OCI-M2 (cell line): ENCODE measurements around the gene NLGN1.
"Not testable (repeated sequence)": the region's sequence is repeated elsewhere in the genome, so short reads cannot be mapped to it uniquely, and the experiment has no call there.

Source experiments
- DNase-seq: peaks from one replicate; lab custom pipeline; 2025; ENCODE audit not compliant: unreplicated experiment; lab: John Stamatoyannopoulos, UW

NLGN1 gene

GRCh38 chr3:174202116-174202515 lies 804.6 kb downstream of the NLGN1 start:
- no peak for DNase-seq

- no peak for DNase-seq
Measured at GRCh38 chr3:174202561-174202960, 805.0 kb downstream of the NLGN1 start.

GRCh38 chr3:174204765-174205164 lies 807.2 kb downstream of the NLGN1 start:
- no peak for DNase-seq

GRCh38 chr3:174206607-174207192 lies 809.2 kb downstream of the NLGN1 start:
- no peak for DNase-seq

GRCh38 chr3:174208161-174208560 lies 810.6 kb downstream of the NLGN1 start:
- no peak for DNase-seq

GRCh38 chr3:174211896-174212295 lies 814.4 kb downstream of the NLGN1 start:
- not testable (repeated sequence) for DNase-seq

- DNase-seq, result no peak
Measured at GRCh38 chr3:174215456-174215855, 817.9 kb downstream of the NLGN1 start.

GRCh38 chr3:174216019-174216418 lies 818.5 kb downstream of the NLGN1 start:
- DNase-seq, result no peak

- DNase-seq, result no peak
Measured at GRCh38 chr3:174216946-174217718, 819.6 kb downstream of the NLGN1 start.

GRCh38 chr3:174218016-174218415 lies 820.5 kb downstream of the NLGN1 start:
- no peak for DNase-seq

GRCh38 chr3:174219738-174220137 lies 822.2 kb downstream of the NLGN1 start:
- DNase-seq, result no peak

- no peak for DNase-seq
Measured at GRCh38 chr3:174220775-174221554, 823.4 kb downstream of the NLGN1 start.

- DNase-seq, result no peak
Measured at GRCh38 chr3:174223042-174223441, 825.5 kb downstream of the NLGN1 start.

GRCh38 chr3:174223626-174224025 lies 826.1 kb downstream of the NLGN1 start:
- no peak for DNase-seq

- DNase-seq, result no peak
Measured at GRCh38 chr3:174229916-174230315, 832.4 kb downstream of the NLGN1 start.

GRCh38 chr3:174232028-174232657 lies 834.6 kb downstream of the NLGN1 start:
- not testable (repeated sequence) for DNase-seq

GRCh38 chr3:174232658-174233429 lies 835.3 kb downstream of the NLGN1 start:
- no peak for DNase-seq

- DNase-seq, result no peak
Measured at GRCh38 chr3:174233511-174233910, 836.0 kb downstream of the NLGN1 start.

GRCh38 chr3:174242311-174243041 lies 844.9 kb downstream of the NLGN1 start:
- DNase-seq, result no peak

- no peak for DNase-seq
Measured at GRCh38 chr3:174243171-174243570, 845.6 kb downstream of the NLGN1 start.
